KOPT-K1 (cell line): ENCODE data around the gene R3HDM2.

Experiments used
- H3K27ac ChIP-seq: fragments of 200-600 bp; sonication (generic); 2 replicates; pipeline ENCODE4 v1.5.1; 2016; ENCODE audit warnings: antibody characterized with exemption, mild to moderate bottlenecking, low read depth, low read length; ENCODE audit not compliant: poor library complexity, severe bottlenecking
- H3K36me3 ChIP-seq: fragments of 200-600 bp; sonication (generic); 2 replicates; pipeline ENCODE4 v1.5.1; 2017; ENCODE audit warnings: antibody characterized with exemption, mild to moderate bottlenecking, low read length, moderate library complexity; ENCODE audit not compliant: insufficient read depth
- H3K9me3 ChIP-seq: fragments of 200-600 bp; sonication (generic); 2 replicates; pipeline ENCODE4 v1.5.1; 2017; ENCODE audit warnings: antibody characterized with exemption, low read length, mild to moderate bottlenecking; ENCODE audit not compliant: insufficient read depth, poor library complexity, severe bottlenecking

R3HDM2 gene

DNA sequence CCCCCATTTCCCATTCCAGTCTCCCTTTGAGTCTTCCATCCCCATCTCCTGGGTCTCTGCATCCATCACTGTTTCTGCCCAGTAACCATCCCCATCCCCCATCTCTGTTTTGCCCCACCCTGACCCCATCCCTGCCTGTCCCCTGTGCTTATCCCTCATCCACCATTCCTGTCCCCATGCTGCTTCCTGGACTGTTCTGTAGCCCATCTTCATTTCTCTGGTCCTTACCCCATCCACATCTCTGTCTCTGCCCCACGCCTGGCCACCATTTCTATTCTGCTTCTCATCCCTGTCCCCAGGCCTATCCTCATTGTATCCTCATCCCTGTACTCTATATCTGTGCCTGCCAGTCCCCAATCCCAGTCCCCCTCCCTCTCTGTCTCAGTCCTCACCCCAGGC, 210.1 kb downstream of the R3HDM2 start:
- H3K36me3 ChIP-seq = no peaks in the 10 kb centered on the region
- H3K9me3 ChIP-seq = no peaks in the 10 kb centered on the region
- H3K27ac ChIP-seq = no peak overlapping the region

DNA sequence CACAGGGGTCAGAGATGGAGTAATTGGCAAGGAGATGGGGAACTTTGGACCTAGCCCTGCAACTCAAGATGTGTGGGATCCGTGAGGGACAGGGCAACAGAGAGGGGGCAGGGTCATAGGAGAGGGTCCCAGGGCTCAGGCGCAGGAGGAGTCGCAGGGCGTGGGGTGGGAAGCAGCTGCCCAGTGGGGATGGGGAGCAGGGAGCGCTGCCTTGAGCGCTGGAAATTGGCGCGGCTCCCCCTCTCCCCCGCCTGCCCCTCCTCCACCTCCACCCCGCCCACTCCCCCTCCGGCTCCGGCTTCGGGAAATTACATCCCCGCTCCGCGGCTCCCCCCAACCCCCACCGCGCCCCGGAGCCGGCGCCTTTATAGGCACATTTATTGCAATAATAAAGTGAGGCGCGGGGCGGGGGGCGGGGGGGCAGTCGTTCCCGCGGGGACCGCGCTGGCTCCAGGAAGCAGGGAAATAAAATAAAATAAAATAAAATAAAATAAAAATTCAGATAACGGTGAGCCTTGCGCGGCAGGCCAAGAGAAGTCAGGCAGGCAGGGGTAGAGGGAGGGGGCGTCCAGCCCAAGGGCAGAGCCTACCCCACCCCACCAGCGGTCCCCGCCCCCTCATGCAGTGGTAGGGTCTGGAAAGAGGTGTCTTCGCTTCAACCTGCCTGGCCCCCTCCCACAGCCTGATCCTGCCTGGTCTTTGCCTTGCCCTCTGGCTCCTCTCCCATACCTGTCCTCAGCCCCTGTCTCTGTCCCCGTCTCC, 210.7 kb downstream of the R3HDM2 start:
- Histone ChIP-seq H3K36me3 (no peaks in the 10 kb centered on the region), H3K27ac (no peak overlapping the region), H3K9me3 (no peaks in the 10 kb centered on the region)

DNA sequence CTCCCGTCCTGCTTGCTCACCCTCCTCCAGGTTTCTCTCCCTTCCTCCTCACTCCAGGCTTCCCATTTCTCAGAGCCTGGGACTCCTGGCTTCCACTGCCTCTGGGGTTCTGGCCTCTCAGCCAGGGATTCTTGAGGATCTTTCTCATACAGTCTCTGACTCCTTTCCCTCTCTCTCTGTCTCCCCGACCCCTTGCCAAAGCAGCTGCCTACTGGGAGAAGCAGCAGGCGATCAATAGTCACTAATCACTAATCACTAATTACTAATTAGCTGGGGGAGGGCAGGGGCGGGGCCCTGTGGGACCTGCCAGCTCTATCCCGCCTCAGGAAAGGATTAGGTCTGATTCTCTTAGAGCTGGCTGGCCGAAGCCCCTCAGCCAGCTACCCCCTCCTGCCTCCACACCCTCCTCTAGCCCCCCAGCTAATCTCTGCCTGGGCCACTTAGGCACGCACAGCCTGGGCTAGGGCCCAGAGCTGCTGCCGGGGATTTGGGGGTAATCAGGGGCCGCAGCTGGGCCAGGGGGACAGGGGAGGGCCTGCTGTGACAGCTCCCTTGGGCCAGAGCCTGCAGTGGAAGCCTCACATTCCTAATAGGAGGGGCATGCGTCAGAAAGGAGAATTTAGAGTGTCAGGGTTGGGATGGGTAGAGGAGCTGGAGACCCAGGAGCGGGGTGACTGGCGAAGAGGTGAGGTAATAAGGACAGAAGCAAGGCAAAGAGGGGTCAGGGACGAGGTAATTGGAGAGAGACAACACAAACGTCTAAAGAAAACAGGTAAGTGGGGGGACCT, 211.4 kb downstream of the R3HDM2 start:
- Histone ChIP-seq H3K9me3 (no peaks in the 10 kb centered on the region), H3K27ac (no peak overlapping the region), H3K36me3 (no peaks in the 10 kb centered on the region)

GRCh38 chr12:57218030-57218853, 212.6 kb downstream of the R3HDM2 start:
- H3K27ac ChIP-seq = no peak overlapping the region

GRCh38 chr12:57216921-57217879, 213.6 kb downstream of the R3HDM2 start:
- no peak overlapping the region for H3K27ac ChIP-seq
- no peaks in the 10 kb centered on the region for H3K36me3 ChIP-seq
- no peaks in the 10 kb centered on the region for H3K9me3 ChIP-seq

More at GRCh38 chr12:57218030-57218853, 212.6 kb downstream of the R3HDM2 start:
- Histone ChIP-seq H3K9me3 (no peaks in the 10 kb centered on the region), H3K36me3 (no peaks in the 10 kb centered on the region)

- H3K9me3 ChIP-seq = no peaks in the 10 kb centered on the region
- no peak within 1 kb of the TSS for H3K27ac ChIP-seq
- no peaks in the 10 kb centered on the region for H3K36me3 ChIP-seq
Observed at GRCh38 chr12:57216014-57216911, 214.6 kb downstream of the R3HDM2 start, which contains the start of gene NXPH4. TSS of gene NXPH4 (plus strand) at chr12:57216794. CDS start at chr12:57216970, 176 bp downstream.

DNA sequence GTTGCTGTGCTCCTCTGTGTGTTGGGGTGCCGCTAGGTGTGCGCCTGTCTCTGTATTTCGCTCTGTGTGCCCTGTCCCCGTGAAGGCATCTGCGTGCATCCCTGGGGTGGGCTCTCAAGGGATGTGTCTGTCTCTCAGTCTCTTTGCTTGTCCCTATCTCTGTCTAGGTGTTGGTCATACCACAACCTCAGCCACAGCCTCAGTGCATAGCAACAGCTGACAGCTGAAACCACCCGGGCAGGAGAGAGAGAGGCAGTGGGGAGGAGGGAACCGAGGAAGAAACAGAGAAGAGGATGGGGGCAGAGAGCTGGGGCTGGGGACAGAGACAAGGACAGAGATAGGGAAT, 215.2 kb downstream of the R3HDM2 start:
- H3K27ac ChIP-seq = no peak overlapping the region
- no peaks in the 10 kb centered on the region for H3K9me3 ChIP-seq
- H3K36me3 ChIP-seq = no peaks in the 10 kb centered on the region

DNA sequence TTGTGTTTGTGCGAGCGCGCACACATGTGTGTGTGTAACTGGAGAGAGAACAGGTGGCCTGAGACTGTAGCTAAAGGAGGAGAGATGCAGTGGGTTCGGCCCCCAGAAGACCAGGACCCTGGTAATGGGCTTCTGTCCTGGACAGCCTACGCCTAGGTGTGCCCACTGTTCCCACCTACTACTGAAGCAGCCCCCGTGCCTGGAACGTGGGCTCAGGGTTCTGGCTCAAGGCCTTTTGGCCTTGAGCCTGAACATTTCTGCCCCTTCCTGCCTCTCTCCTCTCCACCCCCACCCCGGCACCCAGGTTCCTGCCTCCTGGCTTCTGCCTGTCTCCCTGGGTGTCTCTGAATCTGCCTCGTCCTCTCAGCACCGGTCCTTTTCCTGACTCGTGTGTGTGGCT, 215.8 kb downstream of the R3HDM2 start:
- Histone ChIP-seq H3K9me3 (no peaks in the 10 kb centered on the region), H3K36me3 (no peaks in the 10 kb centered on the region), H3K27ac (no peak overlapping the region)

GRCh38 chr12:57214398-57214781, 216.5 kb downstream of the R3HDM2 start:
- Histone ChIP-seq H3K36me3 (no peaks in the 10 kb centered on the region), H3K9me3 (no peaks in the 10 kb centered on the region), H3K27ac (no peak overlapping the region)

DNA sequence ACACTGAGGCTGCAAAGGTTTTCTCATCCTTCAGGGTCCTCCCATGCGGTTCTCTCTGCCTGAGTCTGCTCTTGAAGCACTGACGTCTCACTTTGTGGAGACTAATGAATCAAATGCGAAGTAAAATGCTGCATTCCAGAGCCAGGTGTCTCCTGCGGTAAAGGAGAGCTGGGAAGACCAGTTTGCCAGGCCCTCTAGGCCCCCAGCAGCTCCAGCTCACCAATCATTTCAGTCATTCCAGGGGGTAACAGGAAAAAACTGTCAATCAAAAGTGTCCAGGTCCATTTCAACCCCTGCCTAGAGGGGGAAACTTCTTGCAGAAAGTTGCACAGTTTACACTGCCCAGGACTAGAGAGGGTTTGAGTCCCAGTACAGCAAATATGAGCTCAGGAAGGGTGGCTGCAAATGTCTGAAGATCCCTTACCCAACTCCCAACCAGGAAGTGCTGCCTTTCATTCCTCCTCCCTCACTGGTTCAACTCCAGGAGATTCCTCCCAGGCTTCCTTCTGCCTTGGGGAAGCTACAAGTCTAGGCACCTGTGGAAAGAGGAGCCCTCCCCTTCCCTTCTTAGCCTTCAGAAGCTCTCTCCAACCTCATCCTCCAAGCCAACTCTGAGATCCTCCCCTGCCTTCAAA, 217.0 kb downstream of the R3HDM2 start:
- H3K36me3 ChIP-seq = no peaks in the 10 kb centered on the region
- H3K27ac ChIP-seq = no peak overlapping the region
- H3K9me3 ChIP-seq = no peaks in the 10 kb centered on the region

- H3K27ac ChIP-seq = no peak overlapping the region
- H3K9me3 ChIP-seq = no peaks in the 10 kb centered on the region
Observed at GRCh38 chr12:57213058-57213715, 217.7 kb downstream of the R3HDM2 start.

GRCh38 chr12:57212701-57213057, 218.2 kb downstream of the R3HDM2 start:
- H3K27ac ChIP-seq = no peak overlapping the region
- H3K9me3 ChIP-seq = no peaks in the 10 kb centered on the region
- no peaks in the 10 kb centered on the region for H3K36me3 ChIP-seq

More at GRCh38 chr12:57213058-57213715, 217.7 kb downstream of the R3HDM2 start:
- H3K36me3 ChIP-seq = no peaks in the 10 kb centered on the region
